Measurements from ENCODE around the gene EIPR1. TPM values are rescaled to one million over a fixed set of nuclear protein-coding genes. Genes with fewer than 3 reads are reported as not detected.
A peak's percentile ranks its signal among the peaks of the same experiment; 100 is the strongest.

The EIPR1 gene
- total and polyA plus RNA-seq, 8 donors, result 4.3 to 12.5 (median 6.4) TPM

DNA sequence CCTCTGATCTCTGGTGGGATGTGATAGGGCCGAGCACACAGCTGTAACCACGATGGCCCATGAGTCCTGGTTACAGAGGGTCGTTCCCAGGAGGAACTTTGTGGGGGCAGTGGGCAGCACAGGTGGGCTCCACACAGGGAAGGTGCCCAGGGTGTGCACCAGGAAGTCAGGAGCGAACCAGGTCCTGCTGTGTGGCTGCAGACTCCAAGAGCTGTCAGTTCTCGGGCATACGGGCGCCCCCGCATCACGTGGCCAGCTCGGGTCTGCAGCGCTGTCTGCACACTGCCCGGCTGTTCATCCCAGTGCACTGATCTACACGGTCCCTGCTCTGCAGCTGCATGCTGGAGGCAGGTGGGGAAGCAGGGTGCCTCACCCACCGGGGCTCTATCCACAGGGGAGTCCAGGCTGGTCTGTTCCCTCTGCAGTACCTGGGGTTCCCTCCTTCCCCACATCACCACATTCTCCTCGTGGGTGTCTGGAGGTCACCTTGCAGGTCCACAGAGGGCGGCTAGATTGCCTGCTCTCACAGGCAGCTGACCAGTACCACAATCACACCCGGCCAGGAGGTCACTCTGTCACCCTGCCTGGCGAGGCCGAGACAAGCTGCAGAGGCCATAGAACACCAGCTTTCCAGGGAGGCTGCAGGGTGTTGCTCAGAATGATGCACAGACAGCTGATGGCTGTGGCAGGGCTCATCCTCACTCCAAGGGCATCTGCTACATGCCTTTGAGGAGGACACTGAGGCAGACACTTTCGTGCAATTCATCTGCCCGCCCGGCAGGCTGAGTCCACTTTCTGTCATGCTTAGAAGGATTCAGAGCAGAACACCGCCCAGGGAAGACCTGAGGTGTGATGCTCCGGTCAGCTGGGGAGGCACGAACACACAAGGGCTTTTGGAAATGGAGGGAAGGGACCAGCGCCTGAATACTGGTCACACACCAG is 202.7 kb downstream of the EIPR1 start:
- H3K27ac ChIP-seq, result no peak overlapping the region
- H3K4me1 ChIP-seq, result no peaks in the 10 kb centered on the region
- H3K4me3 ChIP-seq, result no peak overlapping the region
- no peaks in the 10 kb centered on the region for H3K36me3 ChIP-seq
- H3K27me3 ChIP-seq, result no peaks in the 10 kb centered on the region
- peak in 1 of 6 donors; percentile 40 for DNase-seq
- ATAC-seq, result no peak
- TF ChIP-seq, protein P1, sequence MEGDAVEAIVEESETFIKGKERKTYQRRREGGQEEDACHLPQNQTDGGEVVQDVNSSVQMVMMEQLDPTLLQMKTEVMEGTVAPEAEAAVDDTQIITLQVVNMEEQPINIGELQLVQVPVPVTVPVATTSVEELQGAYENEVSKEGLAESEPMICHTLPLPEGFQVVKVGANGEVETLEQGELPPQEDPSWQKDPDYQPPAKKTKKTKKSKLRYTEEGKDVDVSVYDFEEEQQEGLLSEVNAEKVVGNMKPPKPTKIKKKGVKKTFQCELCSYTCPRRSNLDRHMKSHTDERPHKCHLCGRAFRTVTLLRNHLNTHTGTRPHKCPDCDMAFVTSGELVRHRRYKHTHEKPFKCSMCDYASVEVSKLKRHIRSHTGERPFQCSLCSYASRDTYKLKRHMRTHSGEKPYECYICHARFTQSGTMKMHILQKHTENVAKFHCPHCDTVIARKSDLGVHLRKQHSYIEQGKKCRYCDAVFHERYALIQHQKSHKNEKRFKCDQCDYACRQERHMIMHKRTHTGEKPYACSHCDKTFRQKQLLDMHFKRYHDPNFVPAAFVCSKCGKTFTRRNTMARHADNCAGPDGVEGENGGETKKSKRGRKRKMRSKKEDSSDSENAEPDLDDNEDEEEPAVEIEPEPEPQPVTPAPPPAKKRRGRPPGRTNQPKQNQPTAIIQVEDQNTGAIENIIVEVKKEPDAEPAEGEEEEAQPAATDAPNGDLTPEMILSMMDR (IDR thresholded peaks at IDR 0.05), result no peak
- 93 to 95% methylated on average over 26 of the region's 26 CpGs for WGBS, 2 donors
- intact Hi-C loops (cut with DNase I), result no loop called here
- H3K9me3 ChIP-seq, result no peaks in the 10 kb centered on the region
- no peak for FAIRE-seq

DNA sequence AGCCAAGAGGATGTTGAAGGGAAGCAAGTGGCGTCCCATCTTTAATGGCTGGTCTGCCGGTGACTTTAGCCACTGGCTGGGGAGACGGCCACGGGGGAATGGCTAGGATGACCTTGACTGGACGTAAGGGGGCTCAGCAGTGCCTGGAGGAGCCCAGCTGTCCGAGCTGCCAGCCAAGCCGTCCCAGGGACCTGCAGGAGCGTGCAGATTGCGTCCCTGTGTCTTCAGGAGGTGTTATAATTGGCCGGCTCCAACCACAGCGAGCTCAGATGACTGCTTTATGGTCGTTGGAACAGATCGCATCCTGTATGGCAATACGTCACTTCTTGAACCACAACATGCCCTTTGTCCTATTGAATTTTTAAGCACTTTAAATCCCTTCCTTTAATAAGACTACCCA is 204.6 kb downstream of the EIPR1 start:
- H3K4me3 ChIP-seq, result no peak overlapping the region
- ATAC-seq, result no peak
- H3K27me3 ChIP-seq, result no peaks in the 10 kb centered on the region
- 89 to 97% methylated on average over 14 of the region's 14 CpGs for WGBS, 2 donors
- intact Hi-C loops (cut with DNase I), result no loop called here
- FAIRE-seq, result no peak
- no peaks in the 10 kb centered on the region for H3K9me3 ChIP-seq
- TF ChIP-seq, protein P1 (IDR thresholded peaks at IDR 0.05), result no peak
- DNase-seq, result peak in 1 of 6 donors; percentile 41
- no peaks in the 10 kb centered on the region for H3K36me3 ChIP-seq
- H3K4me1 ChIP-seq, result no peaks in the 10 kb centered on the region
- no peak overlapping the region for H3K27ac ChIP-seq

DNA sequence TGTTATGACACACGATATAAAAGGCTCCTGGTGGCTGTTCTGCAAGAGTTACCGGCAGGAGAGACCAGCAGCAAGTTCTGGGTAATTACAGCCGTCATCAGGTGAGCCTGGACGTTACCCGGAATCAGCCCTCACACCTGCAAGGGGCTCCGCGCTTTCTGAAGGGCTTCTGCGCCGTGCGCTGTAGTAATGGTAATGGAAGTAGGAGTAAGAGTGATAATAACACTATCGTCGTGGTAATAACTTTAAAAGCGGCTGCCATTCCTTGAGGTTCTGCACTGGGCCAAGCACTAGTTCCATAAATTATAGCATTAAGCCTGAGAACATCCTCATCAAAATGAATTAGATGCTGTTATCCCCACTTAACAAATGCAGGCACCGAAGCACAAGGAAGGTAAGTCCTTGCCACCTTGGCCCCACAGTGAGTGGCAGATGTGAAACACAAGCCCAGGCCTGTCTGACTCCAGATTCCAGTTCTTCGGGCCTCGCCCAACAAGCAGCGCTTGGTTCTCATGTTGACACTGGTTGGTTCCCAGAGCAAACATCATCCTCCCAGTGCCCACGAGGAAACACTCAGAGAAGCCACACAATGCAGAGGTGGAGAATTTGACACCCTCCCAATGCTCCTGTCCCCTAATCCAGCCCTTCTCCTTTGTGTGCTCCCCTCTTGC is 205.2 kb downstream of the EIPR1 start:
- intact Hi-C loops (cut with DNase I), result no loop called here
- Histone ChIP-seq H3K4me1 (no peaks in the 10 kb centered on the region), H3K27me3 (no peaks in the 10 kb centered on the region), H3K9me3 (no peaks in the 10 kb centered on the region), H3K36me3 (no peaks in the 10 kb centered on the region), H3K27ac (no peak overlapping the region), H3K4me3 (no peak overlapping the region)
- no peak for ATAC-seq
- no peak for FAIRE-seq
- WGBS, 2 donors, result 91 to 93% methylated on average over 18 of the region's 18 CpGs
- DNase-seq, result peak in 1 of 6 donors; percentile 26
- TF ChIP-seq, protein P1 (IDR thresholded peaks at IDR 0.05), result no peak

DNA sequence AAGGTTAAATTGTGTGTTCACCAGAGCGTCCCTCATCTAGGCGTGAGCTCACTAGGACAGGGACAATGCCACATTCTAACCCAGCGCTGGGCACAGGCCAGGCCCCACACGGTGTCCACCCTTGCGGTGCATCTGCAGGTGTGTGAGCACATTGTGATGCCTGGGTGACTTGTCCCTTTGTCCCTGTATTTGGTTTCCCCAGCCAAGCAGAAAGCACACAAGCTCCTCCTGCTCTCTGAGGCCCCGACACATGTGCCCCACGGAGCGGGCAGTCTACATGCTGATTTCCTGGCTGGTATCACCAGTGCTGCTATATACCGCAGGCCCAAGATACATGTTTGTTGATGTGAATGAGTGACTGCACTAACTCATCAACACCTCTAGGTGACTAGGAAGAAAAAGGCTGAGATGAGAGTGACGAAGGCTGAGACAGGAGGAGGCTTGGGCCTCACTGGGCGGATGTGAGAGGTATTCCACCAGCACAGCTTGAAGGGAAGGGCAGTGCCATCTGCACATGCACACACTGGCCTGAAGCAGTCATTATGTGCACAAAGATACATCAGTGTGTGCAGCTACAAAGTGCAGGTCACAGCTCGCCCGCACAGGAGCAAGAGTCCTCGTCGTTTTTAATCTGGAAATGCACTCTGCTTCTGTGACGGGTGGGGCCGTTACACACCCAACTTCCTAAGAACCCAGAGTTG is 205.9 kb downstream of the EIPR1 start:
- no peak overlapping the region for H3K27ac ChIP-seq
- peak in 1 of 6 donors; percentile 26 for DNase-seq
- H3K4me3 ChIP-seq, result no peak overlapping the region
- 82 to 85% methylated on average over 17 of the region's 17 CpGs for WGBS, 2 donors
- no peaks in the 10 kb centered on the region for H3K9me3 ChIP-seq
- TF ChIP-seq, protein P1 (IDR thresholded peaks at IDR 0.05), result no peak
- intact Hi-C loops (cut with DNase I), result no loop called here
- ATAC-seq, result no peak
- no peaks in the 10 kb centered on the region for H3K27me3 ChIP-seq
- no peaks in the 10 kb centered on the region for H3K36me3 ChIP-seq
- FAIRE-seq, result no peak
- H3K4me1 ChIP-seq, result no peaks in the 10 kb centered on the region

Measured in pancreas (tissue), 10 donors.